Suprapubic skin (tissue), 4 donors: ENCODE measurements around the gene CYREN.

Experiments
- CTCF ChIP-seq, 2 donors: fragments of 200-600 bp in 1 of 2; fragments of 450-650 bp in 1 of 2; sonication (generic) in 1 of 2; IDR thresholded peaks; one replicate each; pipeline ENCODE4 v1.5.1; 2016 to 2019; ENCODE audit warnings: antibody characterized with exemption in 2 of 2, mild to moderate bottlenecking in 1 of 2, moderate library complexity in 1 of 2
- EP300 ChIP-seq: sonication (generic); formaldehyde crosslinking; IDR thresholded peaks from one replicate; pipeline ENCODE4 v1.6.1; 2017; ENCODE audit warnings: antibody characterized with exemption
- POLR2A ChIP-seq, 2 donors: fragments of 450-650 bp; IDR thresholded peaks; one replicate each; pipeline ENCODE4 v1.6.1; 2017; ENCODE audit warnings: antibody characterized with exemption in 2 of 2, mild to moderate bottlenecking in 2 of 2, moderate library complexity in 2 of 2
- POLR2AphosphoS5 ChIP-seq, 3 donors: sonication (generic); formaldehyde crosslinking; IDR thresholded peaks; one replicate each; pipeline ENCODE4 v1.6.1; 2017; ENCODE audit warnings: antibody characterized with exemption in 3 of 3

- no peak for TF ChIP-seq CTCF (IDR thresholded peaks at IDR 0.05)
- no peak for TF ChIP-seq POLR2A (IDR thresholded peaks at IDR 0.05)
- no peak for TF ChIP-seq POLR2AphosphoS5 (IDR thresholded peaks at IDR 0.05)
- TF ChIP-seq EP300 = no peak
Observed at GRCh38 chr7:135180122-135180521, 9.6 kb upstream of the CYREN start.
